H9 (cell line): Measurements from ENCODE around the gene MYO7B. TPM values are rescaled to one million over a fixed set of nuclear protein-coding genes. Genes with fewer than 3 reads are reported as not detected.

Experiments
- DNase-seq: peaks from one replicate; pipeline ENCODE4 v3.0.0-alpha.2; 2017
- H2AFZ ChIP-seq: one replicate; pipeline ENCODE4 v1.6.1; 2013; ENCODE audit warnings: mild to moderate bottlenecking, low read length, control low read depth, moderate library complexity
- H2AK5ac ChIP-seq: 2 replicates; pipeline ENCODE4 v1.6.1; 2013; ENCODE audit warnings: low read length, control low read depth, mixed read lengths; ENCODE audit not compliant: insufficient read length
- H2BK120ac ChIP-seq: one replicate; pipeline ENCODE4 v1.6.1; 2013; ENCODE audit warnings: low read depth, mild to moderate bottlenecking, low read length, control low read depth, inconsistent platforms; ENCODE audit not compliant: poor library complexity, severe bottlenecking
- H2BK12ac ChIP-seq: 2 replicates; pipeline ENCODE4 v1.6.1; 2013; ENCODE audit warnings: low read length, control low read depth, mixed read lengths, low read depth; ENCODE audit not compliant: insufficient read length
- H2BK15ac ChIP-seq: 2 replicates; pipeline ENCODE4 v1.6.1; 2013; ENCODE audit warnings: low read depth, low read length, control low read depth
- H2BK20ac ChIP-seq: one replicate; pipeline ENCODE4 v1.6.1; 2013; ENCODE audit warnings: low read depth, mild to moderate bottlenecking, low read length, control low read depth, inconsistent platforms; ENCODE audit not compliant: poor library complexity, severe bottlenecking
- H2BK5ac ChIP-seq: 2 replicates; pipeline ENCODE4 v1.6.1; 2013; ENCODE audit warnings: low read length, control low read depth, mixed read lengths; ENCODE audit not compliant: insufficient read length
- H3K14ac ChIP-seq: 2 replicates; pipeline ENCODE4 v1.6.1; 2013; ENCODE audit warnings: low read length, control low read depth; ENCODE audit not compliant: insufficient read depth
- H3K18ac ChIP-seq: 2 replicates; pipeline ENCODE4 v1.6.1; 2013; ENCODE audit warnings: low read depth, mild to moderate bottlenecking, mixed read lengths, low read length, control low read depth; ENCODE audit not compliant: insufficient read length
- H3K23ac ChIP-seq: 2 replicates; pipeline ENCODE4 v1.6.1; 2013; ENCODE audit warnings: low read length, control low read depth, mixed read lengths, low read depth; ENCODE audit not compliant: insufficient read length
- H3K23me2 ChIP-seq: 2 replicates; pipeline ENCODE4 v1.6.1; 2013; ENCODE audit warnings: low read depth, mild to moderate bottlenecking, mixed read lengths, low read length, control low read depth; ENCODE audit not compliant: insufficient read length, poor library complexity, severe bottlenecking
- H3K27ac ChIP-seq: 2 replicates; pipeline ENCODE4 v1.5.1; 2013; ENCODE audit warnings: low read length, control low read depth, mixed read lengths, low read depth; ENCODE audit not compliant: insufficient read length
- H3K27me3 ChIP-seq: 2 replicates; pipeline ENCODE4 v1.6.1; 2013; ENCODE audit warnings: low read length, control low read depth, inconsistent platforms; ENCODE audit not compliant: insufficient read depth
- H3K4ac ChIP-seq: 2 replicates; pipeline ENCODE4 v1.6.1; 2013; ENCODE audit warnings: low read depth, mild to moderate bottlenecking, control low read depth, inconsistent platforms, low read length, moderate library complexity
- H3K4me1 ChIP-seq: 2 replicates; pipeline ENCODE4 v1.6.1; 2013; ENCODE audit warnings: low read length, control low read depth, inconsistent platforms; ENCODE audit not compliant: insufficient read depth
- H3K4me2 ChIP-seq: 2 replicates; pipeline ENCODE4 v1.6.1; 2013; ENCODE audit warnings: low read length, control low read depth, mixed read lengths; ENCODE audit not compliant: insufficient read length, insufficient read depth
- H3K56ac ChIP-seq: 2 replicates; pipeline ENCODE4 v1.6.1; 2013; ENCODE audit warnings: low read depth, mild to moderate bottlenecking, mixed read lengths, low read length, control low read depth; ENCODE audit not compliant: insufficient read length
- H3K79me1 ChIP-seq: 2 replicates; pipeline ENCODE4 v1.6.1; 2013; ENCODE audit warnings: low read depth, mild to moderate bottlenecking, moderate library complexity, low read length, control low read depth, inconsistent platforms; ENCODE audit not compliant: insufficient read depth, poor library complexity, severe bottlenecking
- H3K79me2 ChIP-seq: 2 replicates; pipeline ENCODE4 v1.6.1; 2013; ENCODE audit warnings: low read length, control low read depth, inconsistent platforms; ENCODE audit not compliant: insufficient read depth
- H3K9ac ChIP-seq: 2 replicates; pipeline ENCODE4 v1.6.1; 2013; ENCODE audit warnings: low read length, control low read depth, mixed read lengths; ENCODE audit not compliant: insufficient read length; ENCODE audit errors: extremely low read depth
- H3K9me3 ChIP-seq: one replicate; pipeline ENCODE4 v1.6.1; 2013; ENCODE audit warnings: low read depth, low read length, inconsistent platforms; ENCODE audit not compliant: control insufficient read depth
- H3T11ph ChIP-seq: one replicate; pipeline ENCODE4 v1.6.1; 2013; ENCODE audit warnings: mild to moderate bottlenecking, low read length, control low read depth, inconsistent platforms
- H4K20me1 ChIP-seq: one replicate; pipeline ENCODE4 v1.6.1; 2013; ENCODE audit not compliant: control insufficient read depth, insufficient read length, insufficient read depth
- H4K5ac ChIP-seq: 2 replicates; pipeline ENCODE4 v1.6.1; 2013; ENCODE audit warnings: low read depth, mild to moderate bottlenecking, mixed read lengths, low read length, control low read depth; ENCODE audit not compliant: insufficient read length
- H4K8ac ChIP-seq: replicated peaks from 2 replicates; pipeline ENCODE4 v1.6.1; 2013; ENCODE audit warnings: low read length, control low read depth, mixed read lengths, low read depth; ENCODE audit not compliant: insufficient read length
- H4K91ac ChIP-seq: 2 replicates; pipeline ENCODE4 v1.6.1; 2013; ENCODE audit warnings: low read depth, mild to moderate bottlenecking, moderate library complexity, mixed read lengths, low read length, control low read depth; ENCODE audit not compliant: insufficient read length
- H3K27ac Mint-ChIP-seq, 3 experiments: 2 replicates in 2 of 3; 3 replicates in 1 of 3; pipeline ENCODE4 v1.8.0; 2020 to 2021; ENCODE audit warnings: mixed read lengths in 3 of 3, mild to moderate bottlenecking in 1 of 3, moderate library complexity in 1 of 3
- H3K27me3 Mint-ChIP-seq: 2 replicates; pipeline ENCODE4 v1.8.0; 2021; ENCODE audit warnings: low read depth, mild to moderate bottlenecking, moderate library complexity, mixed read lengths
- H3K36me3 Mint-ChIP-seq, 3 experiments: 2 replicates in 2 of 3; 3 replicates in 1 of 3; pipeline ENCODE4 v1.8.0; 2020 to 2021; ENCODE audit warnings: low read depth in 3 of 3, mixed read lengths in 3 of 3; ENCODE audit not compliant: insufficient read depth in 1 of 3
- H3K4me1 Mint-ChIP-seq, 2 experiments: 2 replicates each; pipeline ENCODE4 v1.8.0; 2020; ENCODE audit warnings: mixed read lengths in 2 of 2
- H3K4me3 Mint-ChIP-seq, 2 experiments: 2 replicates in 1 of 2; 3 replicates in 1 of 2; pipeline ENCODE4 v1.8.0; 2020 to 2021; ENCODE audit warnings: mild to moderate bottlenecking in 2 of 2, mixed read lengths in 2 of 2, moderate library complexity in 1 of 2
- H3K9me3 Mint-ChIP-seq, 2 experiments: 2 replicates in 1 of 2; 3 replicates in 1 of 2; pipeline ENCODE4 v1.8.0; 2020; ENCODE audit warnings: mild to moderate bottlenecking in 2 of 2, mixed read lengths in 2 of 2, moderate library complexity in 1 of 2
- WGBS: extraction: QIAGEN DNeasy Blood & Tissue Kit; methylation state at CpG from one replicate; pipeline ENCODE4 v1.1.7; 2013; ENCODE audit warnings: missing lambda C conversion rate, low lambda C conversion rate, mixed read lengths; ENCODE audit not compliant: insufficient read length; ENCODE audit errors: extremely low coverage; 5-methylcytosine and 5-hydroxymethylcytosine counted together
- total RNA-seq: library from RNA; stranded (reverse); gene quantifications from 2 replicates; pipeline ENCODE4 v1.2.1, GENCODE V29; 2021
- TF ChIP-seq, protein P1 (sequence below): fragments of 200-600 bp; sonication (generic); conservative IDR thresholded peaks from 3 replicates; pipeline ENCODE4 v1.8.0; 2021; ENCODE audit warnings: antibody characterized with exemption, mild to moderate bottlenecking

The MYO7B gene
- total RNA-seq, 1 experiment from 2014 or later = not detected

DNA sequence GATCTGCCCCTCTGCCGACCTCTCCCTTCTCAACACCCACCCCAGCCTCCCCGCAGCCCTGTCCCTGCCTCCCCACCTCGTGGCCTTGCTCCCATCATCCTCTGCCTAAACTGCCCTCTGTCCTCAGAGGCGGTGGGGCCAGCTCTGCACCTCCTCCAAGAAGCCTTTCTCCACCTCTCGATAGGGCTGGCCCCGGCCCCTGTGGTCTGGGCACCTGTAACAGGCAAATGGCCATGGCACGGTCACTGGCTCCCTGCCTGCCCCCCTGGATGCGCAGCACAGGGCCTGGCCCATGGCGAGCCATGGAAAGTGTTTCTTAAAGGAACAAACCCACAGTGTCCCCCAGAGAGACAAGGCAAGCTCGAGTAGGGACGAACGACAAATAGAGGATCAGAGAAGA is 42.0 kb downstream of the MYO7B start:
- no peak for DNase-seq
- Histone ChIP-seq H4K91ac (no peak overlapping the region), H3K23me2 (no peaks in the 10 kb centered on the region), H2BK20ac (no peak overlapping the region), H4K5ac (no peak overlapping the region), H3K27me3 (no peaks in the 10 kb centered on the region), H2AFZ (no peak overlapping the region), H2BK120ac (no peak overlapping the region), H3T11ph (no peak overlapping the region), H3K23ac (no peak overlapping the region), H3K79me1 (no peaks in the 10 kb centered on the region), H4K8ac (no peak overlapping the region), H3K9ac (no peak overlapping the region), H4K20me1 (no peaks in the 10 kb centered on the region), H2BK15ac (no peak overlapping the region), H3K4ac (no peak overlapping the region), H3K9me3 (no peaks in the 10 kb centered on the region), H3K79me2 (no peaks in the 10 kb centered on the region), H3K27ac (no peak overlapping the region), H2BK12ac (no peak overlapping the region), H2BK5ac (no peak overlapping the region), H2AK5ac (no peak overlapping the region), H3K14ac (no peak overlapping the region; the same call in 1 of the 2 replicates), H3K56ac (no peak overlapping the region), H3K4me1 (no peaks in the 10 kb centered on the region), H3K18ac (no peak overlapping the region), H3K4me2 (no peak overlapping the region)
- no peak overlapping the region for H3K4me3 Mint-ChIP-seq
- H3K27ac Mint-ChIP-seq = no peak overlapping the region
- WGBS = no CpG with 5 or more reads among the region's 12 CpGs
- peaks cover 0 to 2% of the 10 kb centered on the region in 2 experiments; a peak in 1 of 4 replicates for H3K4me1 Mint-ChIP-seq
- TF ChIP-seq, protein P1, sequence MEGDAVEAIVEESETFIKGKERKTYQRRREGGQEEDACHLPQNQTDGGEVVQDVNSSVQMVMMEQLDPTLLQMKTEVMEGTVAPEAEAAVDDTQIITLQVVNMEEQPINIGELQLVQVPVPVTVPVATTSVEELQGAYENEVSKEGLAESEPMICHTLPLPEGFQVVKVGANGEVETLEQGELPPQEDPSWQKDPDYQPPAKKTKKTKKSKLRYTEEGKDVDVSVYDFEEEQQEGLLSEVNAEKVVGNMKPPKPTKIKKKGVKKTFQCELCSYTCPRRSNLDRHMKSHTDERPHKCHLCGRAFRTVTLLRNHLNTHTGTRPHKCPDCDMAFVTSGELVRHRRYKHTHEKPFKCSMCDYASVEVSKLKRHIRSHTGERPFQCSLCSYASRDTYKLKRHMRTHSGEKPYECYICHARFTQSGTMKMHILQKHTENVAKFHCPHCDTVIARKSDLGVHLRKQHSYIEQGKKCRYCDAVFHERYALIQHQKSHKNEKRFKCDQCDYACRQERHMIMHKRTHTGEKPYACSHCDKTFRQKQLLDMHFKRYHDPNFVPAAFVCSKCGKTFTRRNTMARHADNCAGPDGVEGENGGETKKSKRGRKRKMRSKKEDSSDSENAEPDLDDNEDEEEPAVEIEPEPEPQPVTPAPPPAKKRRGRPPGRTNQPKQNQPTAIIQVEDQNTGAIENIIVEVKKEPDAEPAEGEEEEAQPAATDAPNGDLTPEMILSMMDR = no peak
- no peaks in the 10 kb centered on the region; a peak in 1 of 7 replicates for H3K36me3 Mint-ChIP-seq
- H3K9me3 Mint-ChIP-seq = no peaks in the 10 kb centered on the region
- no peaks in the 10 kb centered on the region; the same call in 1 of the 2 replicates for H3K27me3 Mint-ChIP-seq
